Measurements from ENCODE around the gene DHX35. TPM values are rescaled to one million over a fixed set of nuclear protein-coding genes. Genes with fewer than 3 reads are reported as not detected.

The DHX35 gene
- total and polyA plus RNA-seq, 2 of the 13 experiments (the other 11 are each of a cell fraction or from before 2014, with no cell fraction given), result 25.8 to 28.7 TPM

GRCh38 chr20:38999965-39000910 is 38.1 kb downstream of the DHX35 start (continued):
- peak; percentile 58; the same call in 1 of the 2 replicates for TF ChIP-seq FOXP4 (CRISPR knock-in tag; IDR thresholded peaks at IDR 0.05)
- TF ChIP-seq ZBTB38 (CRISPR knock-in tag; IDR thresholded peaks at IDR 0.05), result no peak
- no peak for TF ChIP-seq ZNF564 (CRISPR knock-in tag; IDR thresholded peaks at IDR 0.05)
- TF ChIP-seq ZBTB14 (CRISPR knock-in tag; IDR thresholded peaks at IDR 0.05), result no peak
- TF ChIP-seq ZNF275 (CRISPR knock-in tag; IDR thresholded peaks at IDR 0.05; ENCODE audit: borderline replicate concordance), result no peak
- no peak for TF ChIP-seq ZNF383 (CRISPR knock-in tag; IDR thresholded peaks at IDR 0.05; ENCODE audit: borderline replicate concordance)
- TF ChIP-seq ZNF251 (CRISPR knock-in tag; IDR thresholded peaks at IDR 0.05), result no peak
- TF ChIP-seq ZMYM3 (CRISPR knock-in tag; IDR thresholded peaks at IDR 0.05), result no peak
- TF ChIP-seq ZNF263 (CRISPR knock-in tag; IDR thresholded peaks at IDR 0.05), result peak; percentile 40; the same call in 1 of the 2 replicates
- TF ChIP-seq ZNF710 (CRISPR knock-in tag; IDR thresholded peaks at IDR 0.05; ENCODE audit: borderline replicate concordance), result no peak
- TF ChIP-seq RFXAP (CRISPR knock-in tag; IDR thresholded peaks at IDR 0.05; ENCODE audit: borderline replicate concordance), result no peak
- TF ChIP-seq ZNF512 (CRISPR knock-in tag; IDR thresholded peaks at IDR 0.05), result no peak
- no peak for TF ChIP-seq CAMTA2 (CRISPR knock-in tag; IDR thresholded peaks at IDR 0.05; ENCODE audit: borderline replicate concordance)
- TF ChIP-seq ZNF431 (CRISPR knock-in tag; IDR thresholded peaks at IDR 0.05; ENCODE audit: borderline replicate concordance, low read depth), result no peak
- TF ChIP-seq ATM (IDR thresholded peaks at IDR 0.05; ENCODE audit: borderline replicate concordance), result no peak
- peak; percentile 77 for TF ChIP-seq SKIL (CRISPR knock-in tag; IDR thresholded peaks at IDR 0.05; ENCODE audit: borderline replicate concordance)
- TF ChIP-seq PPARG (CRISPR knock-in tag; conservative IDR thresholded peaks at IDR 0.05), result no peak; the same call in 1 of the 2 replicates

Data from HepG2 (cell line).